HG03103 (cell line): Measurements from ENCODE around the gene MYH14.

Experiments used
- ATAC-seq: cut with Tn5 transposase; IDR thresholded peaks from one replicate; pipeline ENCODE4 v1.9.1; 2021; ENCODE audit warnings: low read depth; ENCODE audit not compliant: unreplicated experiment

Gene MYH14

GRCh38 chr19:50281491-50281890 lies 78.1 kb downstream of the MYH14 start:
- ATAC-seq, result no peak

GRCh38 chr19:50285833-50286232 lies 82.4 kb downstream of the MYH14 start:
- ATAC-seq, result no peak

- ATAC-seq, result no peak
These were observed 83.0 kb downstream of the MYH14 start for GRCh38 chr19:50286443-50286842.

GRCh38 chr19:50287331-50287730 lies 83.9 kb downstream of the MYH14 start:
- no peak for ATAC-seq

GRCh38 chr19:50288954-50289353 lies 85.5 kb downstream of the MYH14 start:
- no peak for ATAC-seq

GRCh38 chr19:50290011-50290410 lies 86.6 kb downstream of the MYH14 start:
- no peak for ATAC-seq

GRCh38 chr19:50290775-50291174 lies 87.4 kb downstream of the MYH14 start:
- ATAC-seq, result no peak

GRCh38 chr19:50292216-50292827 lies 88.9 kb downstream of the MYH14 start:
- no peak for ATAC-seq

GRCh38 chr19:50293263-50294004 lies 90.0 kb downstream of the MYH14 start:
- no peak for ATAC-seq

GRCh38 chr19:50300051-50300450 lies 96.6 kb downstream of the MYH14 start:
- ATAC-seq, result no peak

GRCh38 chr19:50300814-50301606 lies 97.6 kb downstream of the MYH14 start:
- no peak for ATAC-seq

- ATAC-seq, result no peak
These were observed 98.2 kb downstream of the MYH14 start for GRCh38 chr19:50301607-50301971.

- no peak for ATAC-seq
These were observed 100.1 kb downstream of the MYH14 start for GRCh38 chr19:50303558-50303957.

GRCh38 chr19:50308991-50309390 lies 105.6 kb downstream of the MYH14 start:
- ATAC-seq, result no peak

GRCh38 chr19:50309396-50310125 lies 106.1 kb downstream of the MYH14 start:
- no peak for ATAC-seq

- no peak for ATAC-seq
These were observed 107.5 kb downstream of the MYH14 start for GRCh38 chr19:50310759-50311465.

- ATAC-seq, result no peak
These were observed 108.6 kb downstream of the MYH14 start for GRCh38 chr19:50311723-50312635.

GRCh38 chr19:50312967-50313811 lies 109.8 kb downstream of the MYH14 start:
- no peak for ATAC-seq
